ENCODE data around the gene TLR2. TPM values are rescaled to one million over a fixed set of nuclear protein-coding genes. Genes with fewer than 3 reads are reported as not detected.

The TLR2 gene
- total and polyA plus RNA-seq, 2 of the 4 experiments (the other 2 are of a cell fraction), result under 0.01 to 0.03 TPM

DNA sequence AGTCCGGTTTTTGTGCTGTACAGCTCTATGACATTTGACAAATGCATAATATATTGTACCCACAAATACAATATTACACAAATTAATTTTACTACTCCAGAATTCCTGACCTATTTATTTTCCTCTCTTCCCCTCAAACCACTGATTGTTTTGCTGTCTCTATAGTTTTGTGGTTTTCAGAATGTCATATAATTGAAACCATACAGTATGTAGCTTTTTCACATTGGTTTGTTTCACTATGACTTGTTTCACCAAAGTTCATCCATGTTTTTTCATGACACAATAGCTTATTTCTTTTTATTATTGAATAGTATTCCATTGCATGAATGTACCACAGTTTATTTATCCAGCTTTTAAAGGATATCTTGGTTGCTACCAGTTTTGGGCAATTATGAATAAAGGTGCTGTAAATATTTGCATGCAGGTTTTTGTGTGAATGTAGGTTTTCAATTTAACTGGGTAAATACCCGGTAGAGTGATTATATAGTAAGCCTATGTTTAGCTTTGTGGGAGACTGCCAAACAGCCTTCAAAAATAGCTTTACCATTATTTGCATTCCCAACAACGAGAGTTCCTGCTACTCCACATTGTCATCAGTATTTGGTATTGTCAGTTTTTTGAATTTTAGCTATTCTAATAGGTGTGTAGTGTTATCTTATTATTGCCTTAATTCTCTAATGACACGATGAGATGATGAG, 49.8 kb downstream of the TLR2 start:
- H2AK5ac ChIP-seq (ENCODE audit: low read depth, low read length), result no peak overlapping the region
- no peak overlapping the region for H2BK5ac ChIP-seq (ENCODE audit: low read depth, low read length, poor library complexity, severe bottlenecking)
- no peak overlapping the region for H3K18ac ChIP-seq (ENCODE audit: low read depth, low read length)
- no peak overlapping the region for H3K56ac ChIP-seq (ENCODE audit: extremely low read depth, insufficient read depth, low read length)
- H3K79me1 ChIP-seq (ENCODE audit: low read depth in 1 of 2, low read length in 2 of 2), result no peaks in the 10 kb centered on the region
- no peaks in the 10 kb centered on the region for H4K20me1 ChIP-seq (ENCODE audit: insufficient read depth, low read length)
- no peak overlapping the region for H2AFZ ChIP-seq (replicated peaks; ENCODE audit: low read length, poor library complexity)
- TF ChIP-seq, protein P1, sequence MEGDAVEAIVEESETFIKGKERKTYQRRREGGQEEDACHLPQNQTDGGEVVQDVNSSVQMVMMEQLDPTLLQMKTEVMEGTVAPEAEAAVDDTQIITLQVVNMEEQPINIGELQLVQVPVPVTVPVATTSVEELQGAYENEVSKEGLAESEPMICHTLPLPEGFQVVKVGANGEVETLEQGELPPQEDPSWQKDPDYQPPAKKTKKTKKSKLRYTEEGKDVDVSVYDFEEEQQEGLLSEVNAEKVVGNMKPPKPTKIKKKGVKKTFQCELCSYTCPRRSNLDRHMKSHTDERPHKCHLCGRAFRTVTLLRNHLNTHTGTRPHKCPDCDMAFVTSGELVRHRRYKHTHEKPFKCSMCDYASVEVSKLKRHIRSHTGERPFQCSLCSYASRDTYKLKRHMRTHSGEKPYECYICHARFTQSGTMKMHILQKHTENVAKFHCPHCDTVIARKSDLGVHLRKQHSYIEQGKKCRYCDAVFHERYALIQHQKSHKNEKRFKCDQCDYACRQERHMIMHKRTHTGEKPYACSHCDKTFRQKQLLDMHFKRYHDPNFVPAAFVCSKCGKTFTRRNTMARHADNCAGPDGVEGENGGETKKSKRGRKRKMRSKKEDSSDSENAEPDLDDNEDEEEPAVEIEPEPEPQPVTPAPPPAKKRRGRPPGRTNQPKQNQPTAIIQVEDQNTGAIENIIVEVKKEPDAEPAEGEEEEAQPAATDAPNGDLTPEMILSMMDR (conservative IDR thresholded peaks at IDR 0.05; ENCODE audit: low read depth, low read length), result no peak
- no peak for TF ChIP-seq RFX5 (IDR thresholded peaks at IDR 0.05; ENCODE audit: low read depth, low read length)
- no peak for TF ChIP-seq RCOR1 (IDR thresholded peaks at IDR 0.05; ENCODE audit: insufficient replicate concordance, low read length)
- no peak for TF ChIP-seq MAZ (IDR thresholded peaks at IDR 0.05; ENCODE audit: borderline replicate concordance, low read depth, low read length)
- TF ChIP-seq CEBPB (IDR thresholded peaks at IDR 0.05; ENCODE audit: low read depth, low read length), result no peak
- no peak for TF ChIP-seq CHD1 (IDR thresholded peaks at IDR 0.05; ENCODE audit: low read depth, low read length)
- no peak for TF ChIP-seq RAD21 (IDR thresholded peaks at IDR 0.05; ENCODE audit: low read length)
- no peak for TF ChIP-seq POLR2A (IDR thresholded peaks at IDR 0.05; ENCODE audit: low read depth, low read length)
- TF ChIP-seq, protein P2, sequence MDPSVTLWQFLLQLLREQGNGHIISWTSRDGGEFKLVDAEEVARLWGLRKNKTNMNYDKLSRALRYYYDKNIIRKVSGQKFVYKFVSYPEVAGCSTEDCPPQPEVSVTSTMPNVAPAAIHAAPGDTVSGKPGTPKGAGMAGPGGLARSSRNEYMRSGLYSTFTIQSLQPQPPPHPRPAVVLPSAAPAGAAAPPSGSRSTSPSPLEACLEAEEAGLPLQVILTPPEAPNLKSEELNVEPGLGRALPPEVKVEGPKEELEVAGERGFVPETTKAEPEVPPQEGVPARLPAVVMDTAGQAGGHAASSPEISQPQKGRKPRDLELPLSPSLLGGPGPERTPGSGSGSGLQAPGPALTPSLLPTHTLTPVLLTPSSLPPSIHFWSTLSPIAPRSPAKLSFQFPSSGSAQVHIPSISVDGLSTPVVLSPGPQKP (IDR thresholded peaks at IDR 0.05; ENCODE audit: borderline replicate concordance, low read depth, low read length), result no peak
- TF ChIP-seq MXI1 (IDR thresholded peaks at IDR 0.05; ENCODE audit: borderline replicate concordance, low read depth, low read length), result no peak
- TF ChIP-seq, protein P3, sequence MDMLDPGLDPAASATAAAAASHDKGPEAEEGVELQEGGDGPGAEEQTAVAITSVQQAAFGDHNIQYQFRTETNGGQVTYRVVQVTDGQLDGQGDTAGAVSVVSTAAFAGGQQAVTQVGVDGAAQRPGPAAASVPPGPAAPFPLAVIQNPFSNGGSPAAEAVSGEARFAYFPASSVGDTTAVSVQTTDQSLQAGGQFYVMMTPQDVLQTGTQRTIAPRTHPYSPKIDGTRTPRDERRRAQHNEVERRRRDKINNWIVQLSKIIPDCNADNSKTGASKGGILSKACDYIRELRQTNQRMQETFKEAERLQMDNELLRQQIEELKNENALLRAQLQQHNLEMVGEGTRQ (IDR thresholded peaks at IDR 0.05; ENCODE audit: low read depth, low read length), result no peak
- no peak for TF ChIP-seq FOS (IDR thresholded peaks at IDR 0.05; ENCODE audit: low read depth, low read length)
- no peak for TF ChIP-seq NFE2L2 (IDR thresholded peaks at IDR 0.05; ENCODE audit: low read depth, low read length)
- no peak for DNase-seq
- ChIA-PET CTCF (no interaction called here), POLR2A (ENCODE audit: unreplicated experiment) (no interaction called here)
- H3K4ac ChIP-seq (ENCODE audit: low read depth, low read length), result no peak overlapping the region
- H3K36me3 ChIP-seq (ENCODE audit: control insufficient read depth, insufficient read depth, low read length), result no peaks in the 10 kb centered on the region
- H3K4me3 ChIP-seq (ENCODE audit: insufficient read depth, low read depth, low read length), result no peak overlapping the region
- H2BK120ac ChIP-seq (ENCODE audit: low read depth, low read length), result no peak overlapping the region
- no peak overlapping the region for H3K9ac ChIP-seq (ENCODE audit: low read depth, low read length)
- H3K4me1 ChIP-seq (ENCODE audit: control insufficient read depth, insufficient read depth, low read length), result no peaks in the 10 kb centered on the region
- H4K8ac ChIP-seq (ENCODE audit: low read depth in 2 of 2, low read length in 2 of 2), result no peak overlapping the region
- 88% methylated on average over 1 of the region's 4 CpGs; no CpG with 5 or more reads in 1 of the 2 experiments for WGBS, 2 experiments (ENCODE audit: extremely low coverage in 2 of 2, insufficient read length in 1 of 2)
- H2BK20ac ChIP-seq (ENCODE audit: low read depth, low read length), result no peak overlapping the region
- H3K14ac ChIP-seq (replicated peaks; ENCODE audit: low read depth, low read length), result no peak overlapping the region
- no peak overlapping the region for H2AK9ac ChIP-seq (replicated peaks; ENCODE audit: low read depth, low read length, poor library complexity)
- dilution Hi-C loops (cut with HindIII; ENCODE audit: low sequenced_read_pairs, unreplicated experiment), result no loop called here
- intact Hi-C loops (cut with micrococcal nuclease), result no loop called here
- no peak overlapping the region for H3K27ac ChIP-seq (ENCODE audit: insufficient read depth, low read length)
- H3K27me3 ChIP-seq (ENCODE audit: control insufficient read depth, insufficient read depth, low read length), result no peaks in the 10 kb centered on the region
- H2BK15ac ChIP-seq (ENCODE audit: low read depth, low read length), result no peak overlapping the region
- no peak for ATAC-seq (ENCODE audit: low read depth)
- H4K91ac ChIP-seq (ENCODE audit: insufficient read depth, low read depth, low read length), result no peak overlapping the region
- no peak overlapping the region for H3K23ac ChIP-seq (ENCODE audit: low read depth, low read length)
- no peaks in the 10 kb centered on the region for H3K9me3 ChIP-seq (ENCODE audit: control insufficient read depth, insufficient read depth, low read length)
- no peak overlapping the region for H4K5ac ChIP-seq (ENCODE audit: low read depth, low read length)
- H3K9me1 ChIP-seq (ENCODE audit: insufficient read depth, low read length), result no peaks in the 10 kb centered on the region
- no peak overlapping the region for H3K4me2 ChIP-seq (ENCODE audit: low read depth, low read length)
- no TSS peak for BruUV-seq (replicated peaks)
- in situ Hi-C loops (cut with MboI; ENCODE audit: low sequenced_read_pairs), result no loop called here

Measured in IMR-90 (cell line).